Measurements from ENCODE around the gene SOX6. TPM values are rescaled to one million over a fixed set of nuclear protein-coding genes. Genes with fewer than 3 reads are reported as not detected.
"Not testable (repeated sequence)": the region's sequence is repeated elsewhere in the genome, so short reads cannot be mapped to it uniquely, and the experiment has no call there.

The SOX6 gene
- total RNA-seq, 2 donors from 2014 or later = 3.1 to 15.5 TPM

DNA sequence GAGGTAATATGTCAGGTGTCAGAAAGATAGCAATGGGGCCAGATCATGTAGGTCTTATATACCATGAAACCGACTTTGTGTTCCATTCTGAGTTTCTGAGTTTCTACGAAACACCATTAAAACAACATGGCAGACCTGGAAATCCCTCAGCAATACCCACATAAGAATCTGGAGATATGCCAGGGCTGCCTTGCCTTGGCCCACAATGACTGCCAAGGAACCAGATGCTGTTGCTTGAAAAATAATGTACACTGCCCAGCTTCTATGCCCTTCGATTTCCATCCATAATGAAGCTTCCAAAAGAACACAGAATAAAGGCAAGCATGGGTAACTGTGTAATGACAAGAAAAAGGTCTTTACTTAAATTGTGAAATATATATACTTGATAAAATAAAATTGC, 277.4 kb downstream of the SOX6 start:
- DNase-seq (ENCODE audit: low spot score) = no peak
- intact Hi-C loops (cut with DNase I) = no loop called here
- Histone ChIP-seq H3K36me3 (no peaks in the 10 kb centered on the region), H3K4me1 (replicated peaks) (no peaks in the 10 kb centered on the region), H3K9me3 (no peaks in the 10 kb centered on the region), H3K27ac (no peak overlapping the region), H3K4me3 (no peak overlapping the region), H3K27me3 (replicated peaks; ENCODE audit: insufficient read depth) (no peaks in the 10 kb centered on the region)
- WGBS = 93% methylated on average over 3 of the region's 3 CpGs
- TF ChIP-seq POLR2A (IDR thresholded peaks at IDR 0.05) (no peak), POLR2AphosphoS5 (IDR thresholded peaks at IDR 0.05) (no peak)
- TF ChIP-seq, protein P1, sequence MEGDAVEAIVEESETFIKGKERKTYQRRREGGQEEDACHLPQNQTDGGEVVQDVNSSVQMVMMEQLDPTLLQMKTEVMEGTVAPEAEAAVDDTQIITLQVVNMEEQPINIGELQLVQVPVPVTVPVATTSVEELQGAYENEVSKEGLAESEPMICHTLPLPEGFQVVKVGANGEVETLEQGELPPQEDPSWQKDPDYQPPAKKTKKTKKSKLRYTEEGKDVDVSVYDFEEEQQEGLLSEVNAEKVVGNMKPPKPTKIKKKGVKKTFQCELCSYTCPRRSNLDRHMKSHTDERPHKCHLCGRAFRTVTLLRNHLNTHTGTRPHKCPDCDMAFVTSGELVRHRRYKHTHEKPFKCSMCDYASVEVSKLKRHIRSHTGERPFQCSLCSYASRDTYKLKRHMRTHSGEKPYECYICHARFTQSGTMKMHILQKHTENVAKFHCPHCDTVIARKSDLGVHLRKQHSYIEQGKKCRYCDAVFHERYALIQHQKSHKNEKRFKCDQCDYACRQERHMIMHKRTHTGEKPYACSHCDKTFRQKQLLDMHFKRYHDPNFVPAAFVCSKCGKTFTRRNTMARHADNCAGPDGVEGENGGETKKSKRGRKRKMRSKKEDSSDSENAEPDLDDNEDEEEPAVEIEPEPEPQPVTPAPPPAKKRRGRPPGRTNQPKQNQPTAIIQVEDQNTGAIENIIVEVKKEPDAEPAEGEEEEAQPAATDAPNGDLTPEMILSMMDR (IDR thresholded peaks at IDR 0.05) = no peak

DNA sequence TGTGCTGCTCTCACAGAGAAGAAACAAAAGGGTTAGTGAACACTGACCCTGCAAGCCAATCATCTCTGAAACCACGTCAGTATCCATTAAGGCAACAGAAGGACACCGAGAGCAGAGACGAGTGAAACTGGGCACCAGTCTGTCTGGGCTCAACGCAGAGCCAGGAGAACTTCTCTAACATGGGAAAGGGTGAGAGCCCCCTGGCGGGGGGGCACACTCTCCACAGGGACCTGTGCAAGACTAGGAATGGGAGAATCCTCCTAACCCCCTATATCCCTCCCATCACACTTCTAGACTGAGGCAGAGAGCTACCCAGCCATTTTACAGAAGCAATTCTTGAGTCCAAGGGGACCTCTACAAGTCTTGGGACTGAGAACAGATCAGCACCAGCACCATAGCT, 285.8 kb downstream of the SOX6 start:
- no peak overlapping the region for H3K4me3 ChIP-seq
- H3K9me3 ChIP-seq = no peaks in the 10 kb centered on the region
- intact Hi-C loops (cut with DNase I) = no loop called here
- TF ChIP-seq, protein P1 (IDR thresholded peaks at IDR 0.05) = no peak
- no peak for TF ChIP-seq POLR2AphosphoS5 (IDR thresholded peaks at IDR 0.05)
- no peak for DNase-seq (ENCODE audit: low spot score)
- no peak overlapping the region for H3K27ac ChIP-seq
- no peaks in the 10 kb centered on the region for H3K36me3 ChIP-seq
- H3K4me1 ChIP-seq (replicated peaks) = no peaks in the 10 kb centered on the region
- H3K27me3 ChIP-seq (replicated peaks; ENCODE audit: insufficient read depth) = no peaks in the 10 kb centered on the region
- 91% methylated on average over 5 of the region's 5 CpGs for WGBS

DNA sequence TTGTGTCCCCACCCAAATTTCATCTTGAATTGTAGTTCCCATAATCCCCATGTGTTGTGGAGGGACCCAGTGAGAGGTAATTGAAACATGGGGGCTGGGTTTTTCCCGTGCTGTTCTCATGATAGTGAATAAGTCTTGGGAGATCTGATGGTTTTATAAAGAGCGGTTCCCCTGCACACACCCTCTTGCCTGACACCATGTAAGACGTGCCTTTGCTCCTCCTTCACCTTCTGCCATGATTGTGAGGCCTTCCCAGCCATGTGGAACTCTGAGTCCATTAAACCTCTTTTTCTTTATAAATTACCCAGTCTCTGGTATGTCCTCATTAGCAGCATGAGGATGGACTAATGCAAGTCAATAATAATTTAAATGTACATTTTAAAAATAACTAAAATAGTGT, 289.1 kb downstream of the SOX6 start:
- 97% methylated on average over 3 of the region's 3 CpGs for WGBS
- H3K27ac ChIP-seq; H3K4me1 ChIP-seq (replicated peaks); H3K36me3 ChIP-seq; H3K27me3 ChIP-seq (replicated peaks; ENCODE audit: insufficient read depth); intact Hi-C loops (cut with DNase I); H3K9me3 ChIP-seq; DNase-seq (ENCODE audit: low spot score); H3K4me3 ChIP-seq: not testable (repeated sequence)

DNA sequence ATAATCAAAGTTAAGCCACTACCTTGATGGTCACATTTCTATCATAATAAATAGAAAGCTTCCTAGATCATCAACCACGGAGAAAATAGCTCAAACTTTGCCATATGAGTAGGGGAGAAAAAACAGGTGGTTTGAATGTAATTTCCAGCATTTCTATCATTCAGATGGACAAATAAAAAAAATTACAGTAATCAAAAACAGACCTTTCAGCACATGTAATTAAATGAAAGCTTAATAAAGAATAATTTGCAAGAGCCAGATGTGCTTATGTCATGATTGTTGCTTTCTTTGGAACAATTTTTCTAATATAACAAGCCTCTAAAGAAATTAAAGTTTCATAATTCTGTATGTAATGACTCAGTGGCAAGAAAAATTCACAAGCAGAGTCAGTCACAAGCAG, 297.0 kb downstream of the SOX6 start:
- Histone ChIP-seq H3K9me3 (no peaks in the 10 kb centered on the region), H3K27me3 (replicated peaks; ENCODE audit: insufficient read depth) (no peaks in the 10 kb centered on the region), H3K4me3 (no peak overlapping the region), H3K27ac (no peak overlapping the region), H3K4me1 (replicated peaks) (no peaks in the 10 kb centered on the region), H3K36me3 (no peaks in the 10 kb centered on the region)
- TF ChIP-seq, protein P1 (IDR thresholded peaks at IDR 0.05) = no peak
- no peak for TF ChIP-seq POLR2A (IDR thresholded peaks at IDR 0.05)
- TF ChIP-seq POLR2AphosphoS5 (IDR thresholded peaks at IDR 0.05) = no peak
- 91% methylated on average over 1 of the region's 1 CpG for WGBS
- DNase-seq (ENCODE audit: low spot score) = no peak
- intact Hi-C loops (cut with DNase I) = no loop called here

DNA sequence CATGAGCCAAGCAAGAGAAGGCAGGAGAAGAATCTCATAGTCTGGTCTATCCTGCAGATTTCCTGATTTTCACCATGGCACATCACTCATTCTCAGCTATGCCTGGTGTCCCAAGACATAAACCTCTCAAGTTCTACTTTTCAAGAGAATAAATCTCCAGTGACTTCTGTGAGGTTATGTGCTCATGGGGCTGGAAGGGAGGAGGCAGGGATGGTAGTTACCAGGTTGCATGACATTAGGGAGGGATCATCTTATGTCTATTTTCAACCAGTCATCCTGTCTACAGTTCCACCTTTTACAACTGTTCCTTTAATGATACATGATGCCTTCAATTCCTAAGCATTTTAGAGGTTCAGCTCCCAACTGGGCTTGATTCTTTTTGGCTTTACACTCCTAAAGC, 297.7 kb downstream of the SOX6 start:
- Histone ChIP-seq H3K9me3 (no peaks in the 10 kb centered on the region), H3K4me3 (no peak overlapping the region), H3K36me3 (no peaks in the 10 kb centered on the region), H3K4me1 (replicated peaks) (no peaks in the 10 kb centered on the region), H3K27me3 (replicated peaks; ENCODE audit: insufficient read depth) (no peaks in the 10 kb centered on the region), H3K27ac (no peak overlapping the region)
- intact Hi-C loops (cut with DNase I) = no loop called here
- no peak for DNase-seq (ENCODE audit: low spot score)
- TF ChIP-seq, protein P1 (IDR thresholded peaks at IDR 0.05) = no peak
- TF ChIP-seq POLR2AphosphoS5 (IDR thresholded peaks at IDR 0.05) (no peak), POLR2A (IDR thresholded peaks at IDR 0.05) (no peak)

All from prostate gland (tissue), 2 donors.